ENCODE results near the gene SSR3. TPM values are rescaled to one million over a fixed set of nuclear protein-coding genes. Genes with fewer than 3 reads are reported as not detected.
A peak's percentile ranks its signal among the peaks of the same experiment; 100 is the strongest.

The SSR3 gene
- total and polyA plus RNA-seq, 3 donors from 2014 or later, result 85.0 to 204 (median 108) TPM

GRCh38 chr3:156525808-156526207 is 29.1 kb downstream of the SSR3 start:
- Histone ChIP-seq H3K36me3 (ENCODE audit: low read depth, missing control alignments) (no peaks in the 10 kb centered on the region), H3K27ac (no peak overlapping the region), H3K4me3 (no peak overlapping the region), H3K27me3 (no peaks in the 10 kb centered on the region), H3K4me1 (peaks cover 7% of the 10 kb centered on the region), H3K9me3 (no peaks in the 10 kb centered on the region)
- DNase-seq, result no peak
- TF ChIP-seq, protein P1, sequence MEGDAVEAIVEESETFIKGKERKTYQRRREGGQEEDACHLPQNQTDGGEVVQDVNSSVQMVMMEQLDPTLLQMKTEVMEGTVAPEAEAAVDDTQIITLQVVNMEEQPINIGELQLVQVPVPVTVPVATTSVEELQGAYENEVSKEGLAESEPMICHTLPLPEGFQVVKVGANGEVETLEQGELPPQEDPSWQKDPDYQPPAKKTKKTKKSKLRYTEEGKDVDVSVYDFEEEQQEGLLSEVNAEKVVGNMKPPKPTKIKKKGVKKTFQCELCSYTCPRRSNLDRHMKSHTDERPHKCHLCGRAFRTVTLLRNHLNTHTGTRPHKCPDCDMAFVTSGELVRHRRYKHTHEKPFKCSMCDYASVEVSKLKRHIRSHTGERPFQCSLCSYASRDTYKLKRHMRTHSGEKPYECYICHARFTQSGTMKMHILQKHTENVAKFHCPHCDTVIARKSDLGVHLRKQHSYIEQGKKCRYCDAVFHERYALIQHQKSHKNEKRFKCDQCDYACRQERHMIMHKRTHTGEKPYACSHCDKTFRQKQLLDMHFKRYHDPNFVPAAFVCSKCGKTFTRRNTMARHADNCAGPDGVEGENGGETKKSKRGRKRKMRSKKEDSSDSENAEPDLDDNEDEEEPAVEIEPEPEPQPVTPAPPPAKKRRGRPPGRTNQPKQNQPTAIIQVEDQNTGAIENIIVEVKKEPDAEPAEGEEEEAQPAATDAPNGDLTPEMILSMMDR (IDR thresholded peaks at IDR 0.05), result no peak
- TF ChIP-seq POLR2A (IDR thresholded peaks at IDR 0.05), result no peak
- intact Hi-C loops (cut with DNase I; ENCODE audit: low total_unique reads), result no loop called here
- WGBS, 2 donors, result 100% methylated on average over 1 of the region's 1 CpG

DNA sequence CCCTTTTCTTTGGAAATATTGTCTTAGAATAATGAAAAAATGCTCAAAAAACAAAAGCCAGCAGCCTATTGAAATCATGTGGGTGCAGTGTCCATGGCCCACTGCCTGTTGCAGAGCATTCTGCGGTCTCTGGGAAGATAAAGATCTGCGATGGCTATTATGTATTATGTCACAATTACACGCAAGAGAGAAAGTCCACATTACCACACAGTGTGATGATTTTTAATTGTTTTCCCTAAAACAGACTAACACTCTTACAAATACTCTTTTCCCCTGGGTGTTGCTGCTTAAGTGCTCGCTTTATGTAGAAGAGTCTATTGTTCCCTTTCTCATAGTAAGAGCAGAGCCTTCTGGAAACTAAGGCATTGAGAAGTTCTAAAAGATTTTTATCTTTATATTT is 32.2 kb downstream of the SSR3 start:
- 63 to 84% methylated on average over 4 of the region's 4 CpGs for WGBS, 2 donors
- intact Hi-C loops (cut with DNase I; ENCODE audit: low total_unique reads), result no loop called here

DNA sequence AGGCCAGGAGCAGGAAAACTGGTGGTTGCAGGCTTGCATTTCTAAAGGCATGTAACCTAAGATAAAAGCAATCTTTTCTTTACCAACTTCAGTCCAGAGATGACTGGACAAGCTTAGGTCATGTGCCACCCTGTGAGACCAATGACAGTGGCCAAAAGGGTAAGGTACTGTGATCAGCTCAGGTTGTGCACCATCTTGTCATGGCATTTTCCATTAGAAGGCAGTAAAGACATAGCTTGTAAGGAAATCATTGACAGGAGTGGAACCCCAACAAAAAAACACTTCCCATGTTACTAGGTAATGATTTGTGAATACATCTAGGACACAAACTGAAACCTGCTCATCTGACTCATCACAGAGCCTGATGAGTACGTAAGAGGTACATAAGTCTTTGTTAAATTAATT is 35.2 kb downstream of the SSR3 start:
- DNase-seq, result no peak
- TF ChIP-seq, protein P1 (IDR thresholded peaks at IDR 0.05), result no peak
- no peak for TF ChIP-seq POLR2A (IDR thresholded peaks at IDR 0.05)
- H3K4me1 ChIP-seq, result peaks cover 11% of the 10 kb centered on the region
- H3K9me3 ChIP-seq, result no peaks in the 10 kb centered on the region
- intact Hi-C loops (cut with DNase I; ENCODE audit: low total_unique reads), result loop anchor here (10.0 kb wide), 1 partner anchor 365 kb away; no protein-coding TSS in a partner anchor
- H3K27me3 ChIP-seq, result no peaks in the 10 kb centered on the region
- no peak overlapping the region for H3K4me3 ChIP-seq
- H3K36me3 ChIP-seq (ENCODE audit: low read depth, missing control alignments), result no peaks in the 10 kb centered on the region
- H3K27ac ChIP-seq, result no peak overlapping the region
- WGBS, 2 donors, result 90 to 94% methylated on average over 1 of the region's 1 CpG

More for the DNA sequence above, 32.2 kb downstream of the SSR3 start:
- Histone ChIP-seq H3K36me3 (ENCODE audit: low read depth, missing control alignments) (no peaks in the 10 kb centered on the region), H3K9me3 (no peaks in the 10 kb centered on the region), H3K4me3 (no peak overlapping the region), H3K4me1 (peaks cover 7% of the 10 kb centered on the region), H3K27ac (no peak overlapping the region), H3K27me3 (no peaks in the 10 kb centered on the region)
- TF ChIP-seq, protein P1 (IDR thresholded peaks at IDR 0.05), result no peak
- no peak for TF ChIP-seq POLR2A (IDR thresholded peaks at IDR 0.05)
- DNase-seq, result no peak

- Histone ChIP-seq H3K36me3 (ENCODE audit: low read depth, missing control alignments) (no peaks in the 10 kb centered on the region), H3K4me3 (no peak overlapping the region), H3K27me3 (no peaks in the 10 kb centered on the region), H3K27ac (no peak overlapping the region), H3K4me1 (peaks cover 10% of the 10 kb centered on the region), H3K9me3 (no peaks in the 10 kb centered on the region)
- no peak for TF ChIP-seq POLR2A (IDR thresholded peaks at IDR 0.05)
- TF ChIP-seq, protein P1 (IDR thresholded peaks at IDR 0.05), result no peak
- DNase-seq, result no peak
- intact Hi-C loops (cut with DNase I; ENCODE audit: low total_unique reads), result loop anchor here (10.0 kb wide), 1 partner anchor 364 kb away; no protein-coding TSS in a partner anchor
These were observed 36.2 kb downstream of the SSR3 start for GRCh38 chr3:156518726-156519125.

- H3K27me3 ChIP-seq, result no peaks in the 10 kb centered on the region
- TF ChIP-seq POLR2A (IDR thresholded peaks at IDR 0.05), result no peak
- TF ChIP-seq, protein P1 (IDR thresholded peaks at IDR 0.05), result no peak
- peaks cover 5% of the 10 kb centered on the region for H3K4me1 ChIP-seq
- no peaks in the 10 kb centered on the region for H3K9me3 ChIP-seq
- H3K4me3 ChIP-seq, result no peak overlapping the region
- H3K36me3 ChIP-seq (ENCODE audit: low read depth, missing control alignments), result no peaks in the 10 kb centered on the region
- DNase-seq, result no peak
- intact Hi-C loops (cut with DNase I; ENCODE audit: low total_unique reads), result loop anchor here (10.0 kb wide), 1 partner anchor 362 kb away; no protein-coding TSS in a partner anchor
- WGBS, 2 donors, result 50 to 73% methylated on average over 1 of the region's 1 CpG
- H3K27ac ChIP-seq, result peak overlapping the region; percentile 0 to 9
These were observed 38.0 kb downstream of the SSR3 start for GRCh38 chr3:156516961-156517360.

Measured in testis (tissue), 3 donors.